Neutrophil (primary cell): ENCODE measurements around the gene ZFPM1.

ENCODE experiments used
- H3K27ac ChIP-seq: fragments of 200-600 bp; sonication (generic); 2 replicates; pipeline ENCODE4 v1.5.1; 2016; ENCODE audit warnings: mild to moderate bottlenecking, moderate library complexity
- H3K27me3 ChIP-seq: fragments of 200-600 bp; sonication (generic); 2 replicates; pipeline ENCODE4 v1.6.0; 2016; ENCODE audit warnings: mild to moderate bottlenecking
- H3K36me3 ChIP-seq: fragments of 200-600 bp; sonication (generic); 2 replicates; pipeline ENCODE4 v1.5.1; 2017
- H3K4me1 ChIP-seq, 2 experiments: fragments of 200-600 bp in 1 of 2; sonication (generic) in 1 of 2; 1 replicate in 1 of 2; 2 replicates in 1 of 2; pipeline versions ENCODE4 v1.5.1 to v1.6.1; 2013 to 2016; ENCODE audit warnings: low read depth in 1 of 2, low read length in 1 of 2, mild to moderate bottlenecking in 1 of 2, moderate library complexity in 1 of 2; ENCODE audit not compliant: control insufficient read depth in 1 of 2, insufficient read depth in 1 of 2
- H3K4me3 ChIP-seq, 2 experiments: fragments of 200-600 bp in 1 of 2; sonication (generic) in 1 of 2; 1 replicate in 1 of 2; 2 replicates in 1 of 2; pipeline ENCODE4 v1.5.1; 2013 to 2016; ENCODE audit warnings: low read depth in 1 of 2, low read length in 1 of 2, mild to moderate bottlenecking in 1 of 2, moderate library complexity in 1 of 2
- H3K9me3 ChIP-seq: fragments of 200-600 bp; sonication (generic); 2 replicates; pipeline ENCODE4 v1.5.1; 2016
- CTCF ChIP-seq: fragments of 200-600 bp; sonication (generic); IDR thresholded peaks from 2 replicates; pipeline ENCODE4 v1.5.1; 2016; ENCODE audit warnings: antibody characterized with exemption

ZFPM1 gene

GRCh38 chr16:88582912-88583575 is 130.0 kb downstream of the ZFPM1 start:
- H3K4me3 ChIP-seq: no peak overlapping the region
- TF ChIP-seq CTCF: no peak
- H3K27me3 ChIP-seq: no peaks in the 10 kb centered on the region
- H3K9me3 ChIP-seq: no peaks in the 10 kb centered on the region
- H3K4me1 ChIP-seq: no peaks in the 10 kb centered on the region
- H3K27ac ChIP-seq: no peak overlapping the region
- H3K36me3 ChIP-seq: peaks cover 72% of the 10 kb centered on the region

- Histone ChIP-seq H3K27ac (no peak overlapping the region), H3K36me3 (peaks cover 72% of the 10 kb centered on the region), H3K27me3 (no peaks in the 10 kb centered on the region), H3K4me3 (no peak overlapping the region), H3K4me1 (no peaks in the 10 kb centered on the region), H3K9me3 (no peaks in the 10 kb centered on the region)
- TF ChIP-seq CTCF: no peak
These were observed 131.6 kb downstream of the ZFPM1 start for GRCh38 chr16:88584676-88585075.

GRCh38 chr16:88585269-88585668 is 132.2 kb downstream of the ZFPM1 start:
- Histone ChIP-seq H3K27me3 (no peaks in the 10 kb centered on the region), H3K4me1 (no peaks in the 10 kb centered on the region), H3K36me3 (peaks cover 72% of the 10 kb centered on the region), H3K27ac (no peak overlapping the region), H3K4me3 (no peak overlapping the region), H3K9me3 (no peaks in the 10 kb centered on the region)
- no peak for TF ChIP-seq CTCF

- Histone ChIP-seq H3K4me3 (no peak overlapping the region), H3K27ac (no peak overlapping the region), H3K36me3 (peaks cover 70% of the 10 kb centered on the region), H3K9me3 (no peaks in the 10 kb centered on the region), H3K27me3 (no peaks in the 10 kb centered on the region), H3K4me1 (no peaks in the 10 kb centered on the region)
- TF ChIP-seq CTCF: no peak
These were observed 133.0 kb downstream of the ZFPM1 start for GRCh38 chr16:88585927-88586581.
